GM19455 (cell line): ENCODE results near the gene FKBP4.

Source experiments
- ATAC-seq: cut with Tn5 transposase; IDR thresholded peaks from one replicate; pipeline ENCODE4 v1.9.1; 2021; ENCODE audit not compliant: unreplicated experiment

FKBP4 gene

DNA sequence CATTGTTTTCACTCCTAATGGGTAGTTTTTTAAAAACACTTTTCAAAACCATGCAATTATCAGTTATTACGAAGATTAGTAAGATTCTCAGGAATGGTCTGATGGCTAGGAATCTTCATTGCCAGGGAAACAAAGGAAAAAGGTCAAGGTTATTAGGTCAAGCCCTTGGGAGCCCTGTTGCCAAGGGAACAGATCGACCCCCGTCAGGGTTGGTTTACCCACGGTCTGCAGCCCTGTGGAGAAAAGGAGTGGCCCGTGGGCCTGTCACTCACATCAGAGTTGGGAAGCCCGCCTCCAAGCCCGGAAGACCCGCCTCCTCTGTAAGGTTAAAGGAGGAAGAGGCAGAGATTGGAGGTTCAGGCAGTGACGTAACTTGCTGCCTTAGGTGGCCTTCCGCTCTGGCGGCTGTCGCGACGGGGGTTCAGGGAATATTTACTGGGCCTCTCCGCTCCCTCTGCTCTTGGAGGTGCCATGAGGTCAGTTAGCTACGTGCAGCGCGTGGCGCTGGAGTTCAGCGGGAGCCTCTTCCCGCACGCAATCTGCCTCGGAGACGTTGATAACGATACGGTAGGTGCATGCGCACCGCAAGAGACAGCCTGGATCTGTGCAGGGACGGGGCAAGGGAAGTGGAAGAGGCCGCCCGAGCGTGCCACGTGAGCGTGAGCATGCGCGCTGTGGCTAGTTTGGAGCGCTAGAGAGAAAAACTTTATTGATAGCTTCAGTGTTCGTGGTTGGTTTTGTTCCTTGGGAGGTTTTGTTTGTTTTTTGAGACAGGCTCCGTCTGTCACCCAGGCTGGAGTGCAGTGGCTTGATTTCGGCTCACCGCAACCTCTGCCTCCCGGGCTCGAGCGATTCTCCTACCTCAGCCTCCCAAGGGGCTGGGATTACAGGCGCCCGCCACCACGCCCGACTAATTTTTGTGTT, 17.8 kb downstream of the FKBP4 start, which contains the start of gene ITFG2:
TSS of gene ITFG2 (plus strand) at position 379 of the 924 bp plus-strand sequence. CDS start at position 472, 93 bp downstream.
- ATAC-seq = peak; percentile 96

DNA sequence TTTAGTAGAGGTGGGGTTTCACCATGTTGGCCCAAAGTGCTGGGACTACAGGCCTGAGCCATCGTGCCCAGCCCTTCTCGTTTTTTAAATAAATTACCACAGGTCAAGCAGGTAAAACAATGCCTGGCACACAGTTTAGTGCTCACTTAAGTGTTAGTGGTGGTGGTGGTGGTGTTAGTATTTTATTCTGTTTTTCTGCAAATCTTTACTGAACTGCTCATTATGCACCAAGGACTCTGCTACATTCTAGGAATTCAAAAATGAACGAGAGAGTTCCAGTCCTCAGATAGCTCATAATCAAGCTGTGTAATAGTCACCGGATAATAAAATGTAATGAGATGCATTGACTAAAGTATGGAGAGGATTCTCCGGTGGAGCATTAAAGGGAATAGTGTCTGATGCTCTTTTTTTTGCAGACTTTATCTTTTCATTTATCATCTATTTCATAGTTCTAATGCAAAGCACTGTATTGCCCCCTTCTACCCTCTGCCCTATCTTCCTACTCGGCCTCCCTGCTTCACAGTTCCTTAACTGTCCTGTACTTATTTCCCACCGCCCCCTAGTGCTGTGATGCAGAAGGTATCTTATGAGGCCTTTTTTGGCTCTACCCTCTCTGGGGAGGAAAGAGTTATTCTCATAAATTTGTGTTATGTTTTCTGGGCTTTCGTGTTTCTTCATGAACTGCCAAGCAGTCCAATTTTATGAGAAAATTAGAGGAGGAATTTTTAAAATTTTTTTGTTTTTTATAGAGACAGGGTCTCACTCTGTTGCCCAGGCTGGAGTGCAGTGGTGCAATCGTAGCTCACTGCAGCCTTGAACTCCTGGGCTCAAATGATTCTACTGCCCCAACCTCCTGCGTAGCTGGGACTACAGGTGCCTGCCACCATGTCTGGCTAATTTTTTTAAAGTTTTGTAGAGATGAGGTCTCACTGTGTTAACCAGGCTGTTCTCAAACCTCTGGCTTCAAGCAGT, 18.7 kb downstream of the FKBP4 start:
- ATAC-seq = peak; percentile 1

DNA sequence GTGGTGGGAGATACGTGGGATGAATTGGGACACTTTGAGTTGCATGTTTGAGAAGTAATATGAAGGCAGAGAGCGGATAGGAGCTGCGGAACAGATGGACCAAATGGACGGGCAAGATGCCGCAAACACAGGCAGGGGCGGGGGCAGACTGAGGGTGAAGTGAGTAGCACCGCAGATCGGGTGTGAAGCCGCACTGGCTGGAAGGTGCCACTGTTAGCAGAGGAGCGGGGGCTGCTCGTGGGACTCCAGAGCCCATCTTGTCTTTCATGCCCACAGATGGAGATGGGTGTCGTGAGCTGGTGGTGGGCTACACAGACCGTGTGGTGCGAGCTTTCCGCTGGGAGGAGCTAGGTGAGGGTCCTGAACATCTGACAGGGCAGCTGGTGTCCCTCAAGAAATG, 25.0 kb downstream of the FKBP4 start:
- no peak for ATAC-seq

DNA sequence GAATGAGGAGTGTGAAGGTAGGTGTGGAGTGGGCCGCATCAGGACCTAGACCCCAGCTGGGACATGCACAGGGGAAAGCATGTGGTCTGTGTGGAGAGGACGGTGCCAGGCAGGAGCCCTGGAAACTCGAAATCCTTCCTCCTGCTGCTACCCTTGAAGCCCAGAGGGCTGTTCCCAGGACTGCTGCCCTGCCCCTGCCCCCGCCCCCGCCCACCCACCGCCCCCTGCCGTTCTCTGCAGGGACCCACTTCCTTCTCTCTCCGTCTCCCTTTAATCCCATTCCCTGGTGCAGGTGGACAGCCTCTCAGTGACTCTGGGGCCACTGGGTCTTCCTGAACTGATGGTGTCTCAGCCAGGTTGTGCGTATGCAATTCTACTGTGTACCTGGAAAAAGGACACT, 25.7 kb downstream of the FKBP4 start:
- ATAC-seq = no peak

DNA sequence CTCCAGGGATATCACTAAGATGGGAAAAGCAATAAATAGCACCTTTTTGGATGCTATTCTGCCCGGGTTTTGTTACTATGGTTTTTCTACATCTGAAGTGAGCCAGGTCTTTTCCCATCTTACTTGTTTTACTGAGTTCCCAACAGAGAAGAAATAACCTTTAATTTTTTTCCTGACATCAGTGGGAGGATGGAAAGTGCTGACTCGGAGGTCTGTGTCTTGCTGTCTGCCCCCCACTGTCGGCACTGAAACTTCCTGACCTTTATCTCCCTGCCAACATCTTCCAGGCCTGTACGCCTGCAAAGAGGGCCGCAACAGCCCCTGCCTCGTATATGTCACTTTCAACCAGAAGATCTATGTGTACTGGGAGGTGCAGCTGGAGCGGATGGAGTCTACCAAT, 28.7 kb downstream of the FKBP4 start:
- no peak for ATAC-seq

DNA sequence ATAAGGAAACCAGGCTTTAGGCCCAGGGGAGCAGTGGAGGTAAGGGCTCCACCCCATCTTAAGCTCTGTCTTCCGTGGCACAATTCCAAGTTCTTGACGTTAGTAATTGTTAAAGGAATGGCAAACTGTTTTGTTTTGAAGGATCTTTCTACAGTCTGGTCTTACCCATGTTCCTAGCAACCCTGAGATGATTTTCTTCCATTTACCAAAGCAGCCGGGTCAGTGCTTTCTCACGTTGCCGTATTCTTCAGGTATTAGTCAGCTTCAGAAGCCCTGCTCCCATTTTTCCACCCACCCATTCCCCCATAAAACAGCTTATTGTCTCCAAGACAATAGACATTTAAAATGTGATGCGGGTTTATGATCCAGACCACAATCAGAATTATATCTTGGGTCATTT, 29.8 kb downstream of the FKBP4 start:
- ATAC-seq = no peak

DNA sequence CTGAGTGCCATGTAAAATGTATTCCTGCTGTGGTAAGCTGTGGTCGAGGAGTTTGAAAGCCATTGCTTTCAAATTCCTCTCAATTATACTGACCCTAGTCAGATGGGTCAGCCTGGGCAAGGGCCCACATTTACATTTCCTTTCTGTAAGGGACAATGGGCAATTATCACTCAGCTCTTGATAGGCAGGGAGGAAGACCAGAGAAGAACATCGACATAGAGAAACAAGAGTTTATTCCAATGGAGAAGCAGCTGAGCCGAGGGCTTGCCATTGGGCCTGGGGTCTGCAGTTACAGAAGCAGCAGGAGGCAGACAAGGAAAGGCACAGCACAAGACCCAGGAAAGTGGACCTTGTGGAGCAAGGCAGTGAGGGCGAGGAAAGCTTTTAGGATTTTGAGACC, 30.4 kb downstream of the FKBP4 start:
- no peak for ATAC-seq

DNA sequence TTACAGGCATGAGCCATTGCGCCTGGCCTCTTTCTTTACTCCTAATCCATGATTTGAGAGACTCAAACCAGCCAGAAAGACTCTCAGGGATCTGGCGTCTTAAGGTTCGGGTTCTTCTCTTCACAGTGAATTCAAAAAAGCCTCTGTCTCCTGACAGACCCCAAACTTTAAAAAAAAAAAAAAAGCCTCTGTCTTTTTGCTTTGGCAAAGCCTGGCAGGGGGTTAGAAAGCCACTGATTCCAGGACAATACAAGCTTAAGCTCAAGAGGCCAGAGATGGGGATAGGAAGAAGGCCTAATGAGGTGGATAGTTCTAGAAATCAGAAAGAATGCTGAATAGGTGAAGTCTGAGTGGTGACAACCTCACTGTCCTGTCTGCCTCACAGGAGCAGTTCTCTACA, 31.3 kb downstream of the FKBP4 start:
- ATAC-seq = no peak

DNA sequence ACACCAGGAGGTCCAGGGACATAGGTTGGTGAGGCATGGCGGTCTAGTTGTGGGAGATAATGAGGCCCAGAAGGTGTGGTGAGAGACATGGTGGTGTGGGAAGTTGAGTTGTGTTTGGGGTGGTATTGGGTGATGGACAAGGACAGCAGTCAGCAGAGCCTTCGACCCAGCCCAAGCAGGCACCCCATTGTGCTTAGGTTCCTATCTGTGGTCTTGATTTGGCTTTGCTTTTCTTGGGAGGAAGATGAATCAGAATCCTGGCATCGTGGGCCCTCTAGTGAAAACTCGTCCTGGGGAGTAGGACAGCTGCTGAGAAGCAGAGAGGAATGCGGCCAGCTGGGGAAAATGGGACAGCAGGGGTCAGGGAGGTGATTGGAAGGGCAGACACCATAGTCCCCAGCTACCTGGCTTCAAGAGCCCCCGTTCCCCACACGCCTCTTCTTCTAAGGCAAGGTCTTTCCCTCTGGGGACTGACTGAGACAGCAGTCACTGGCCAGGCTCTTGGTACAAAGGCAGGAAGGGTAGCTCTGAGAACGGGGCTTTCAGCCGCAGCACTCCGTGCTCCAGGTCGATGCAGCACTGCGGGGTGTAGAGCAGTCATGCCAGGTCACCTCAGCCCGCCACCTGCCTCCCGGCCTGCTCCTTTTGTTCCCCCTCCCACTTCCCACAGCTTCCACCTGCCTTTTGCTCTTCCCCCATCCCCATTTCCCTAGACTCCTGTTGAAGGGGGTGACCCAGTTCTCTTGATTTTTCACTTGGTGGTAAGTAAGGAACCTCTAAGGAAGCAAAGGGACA, 32.1 kb downstream of the FKBP4 start:
- ATAC-seq = no peak

DNA sequence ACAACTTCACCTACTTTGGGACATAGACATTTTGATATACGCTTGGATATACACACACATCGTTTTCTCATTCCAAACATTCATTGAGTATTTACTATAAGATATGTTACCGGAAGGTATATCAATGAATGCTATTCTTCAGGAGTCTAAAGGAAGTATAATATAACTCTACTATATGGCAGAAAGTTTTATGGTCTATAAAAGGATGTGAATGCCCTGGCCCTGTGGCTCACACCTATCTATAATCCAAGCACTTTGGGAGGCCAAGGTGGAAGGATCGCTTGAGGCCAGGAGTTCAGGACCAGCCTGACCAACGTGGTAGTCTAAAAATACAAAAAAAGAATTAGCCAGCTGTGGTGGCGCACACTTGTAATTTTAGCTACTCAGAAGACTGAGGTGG, 34.5 kb downstream of the FKBP4 start:
- no peak for ATAC-seq

DNA sequence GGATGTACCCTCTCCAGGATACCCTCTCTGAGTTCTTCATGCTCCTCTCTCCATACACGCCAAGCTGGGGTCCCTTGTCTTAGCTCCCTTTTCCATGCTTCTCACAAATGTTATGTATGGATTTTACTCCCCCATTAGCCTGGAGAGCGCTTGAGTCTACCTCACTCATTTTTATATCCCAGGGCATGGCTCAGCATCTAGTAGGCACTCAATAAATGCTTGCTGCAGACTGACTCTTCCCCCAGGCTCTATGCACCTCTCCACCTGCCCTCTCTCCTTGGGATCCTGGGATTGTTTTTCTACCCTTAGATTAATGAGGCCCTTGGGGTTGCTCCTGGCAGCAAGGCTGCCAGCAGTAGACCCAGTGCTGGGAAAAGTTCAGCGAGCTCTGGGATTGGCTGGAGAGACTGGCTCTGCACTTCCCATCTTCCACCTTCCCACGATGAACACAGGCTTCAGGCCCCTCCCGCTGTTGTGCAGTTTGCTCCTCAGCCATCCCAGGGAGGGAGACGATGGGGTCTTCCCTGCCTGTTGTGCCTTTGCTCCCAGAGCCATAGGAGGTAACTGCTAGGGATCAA, 37.9 kb downstream of the FKBP4 start:
- no peak for ATAC-seq

DNA sequence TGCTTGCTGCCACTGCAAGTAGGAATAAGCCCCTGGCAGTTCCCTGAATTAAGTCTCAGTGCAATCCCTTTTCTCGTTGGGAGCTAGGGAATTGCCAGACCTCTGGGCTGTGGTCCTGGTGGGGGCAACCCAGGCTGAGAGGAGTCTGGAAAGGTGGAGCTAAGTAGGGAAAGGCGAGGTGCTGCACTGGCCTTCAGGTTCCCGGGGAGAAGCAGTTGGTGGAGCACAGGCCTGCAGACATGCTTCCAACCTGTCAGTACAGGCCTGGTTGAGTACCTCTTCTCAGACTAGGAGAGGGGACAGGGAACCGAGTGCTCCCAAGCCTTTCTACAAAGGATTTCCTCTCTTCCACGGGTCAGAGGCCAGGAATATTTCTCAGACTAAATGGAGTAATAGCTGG, 38.6 kb downstream of the FKBP4 start:
- ATAC-seq = no peak

DNA sequence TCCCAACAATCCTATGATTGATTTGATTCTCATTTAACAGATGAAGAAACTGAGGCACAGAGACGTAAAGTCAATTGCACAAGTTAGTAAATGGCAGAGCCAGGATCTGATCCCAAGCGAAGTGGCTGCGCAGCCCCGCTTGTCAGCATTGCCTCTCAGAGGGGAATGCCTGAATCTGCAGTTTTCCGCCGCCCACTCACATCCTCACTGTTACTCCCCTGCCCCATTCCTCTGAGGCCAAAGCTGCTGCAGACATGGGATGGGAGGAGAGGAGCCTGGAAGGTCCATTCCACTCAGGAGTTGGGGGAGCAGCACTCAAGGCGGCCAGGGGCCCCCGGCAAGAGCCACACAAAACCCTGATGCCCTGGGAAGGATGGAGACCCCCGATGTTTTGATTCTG, 39.0 kb downstream of the FKBP4 start:
- no peak for ATAC-seq

DNA sequence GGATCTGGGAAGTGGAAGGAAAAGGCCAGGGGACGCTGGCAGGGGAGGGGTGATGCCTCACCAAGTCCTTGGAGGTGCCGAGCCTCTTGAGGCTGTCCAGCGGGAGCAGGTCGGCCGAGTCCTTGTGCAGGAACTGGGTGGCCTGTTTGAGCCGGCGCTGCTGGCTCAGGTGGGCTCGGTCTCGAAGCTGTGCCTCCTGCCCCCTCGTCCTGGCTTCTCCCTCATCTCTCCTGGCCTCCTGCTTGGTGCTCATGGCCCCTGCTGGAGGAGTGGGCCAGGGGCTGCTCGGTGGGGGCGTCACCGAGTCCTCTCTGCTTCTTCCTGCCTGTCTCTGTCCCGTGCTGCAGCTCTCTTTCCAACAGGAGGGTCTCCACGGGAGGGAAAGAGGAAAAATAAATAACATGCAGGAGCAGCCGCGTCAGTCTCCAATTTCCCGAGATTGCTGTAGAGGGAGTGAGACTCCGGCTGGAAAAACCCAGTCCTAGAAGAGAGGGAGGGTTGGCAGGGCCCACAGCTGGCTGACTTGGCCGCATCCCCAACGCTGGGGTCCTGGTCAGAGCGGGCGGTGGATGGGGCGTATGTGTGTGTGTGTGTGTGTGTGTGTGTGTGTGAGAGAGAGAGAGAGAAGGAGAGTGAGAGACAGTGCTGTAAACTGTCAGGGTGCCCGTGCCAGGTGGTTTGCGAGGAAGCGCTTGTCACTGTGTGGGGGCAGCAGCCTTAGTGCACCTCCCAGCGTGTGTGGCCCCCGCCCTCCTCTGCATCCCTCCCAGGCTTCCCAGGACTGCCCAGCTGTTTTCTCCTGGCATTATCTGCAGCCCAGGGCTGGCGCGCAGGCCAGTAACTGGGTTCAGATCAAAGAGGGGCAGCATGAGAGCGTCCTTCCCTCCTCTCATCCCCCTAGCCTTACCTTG, 40.1 kb downstream of the FKBP4 start, which contains the start of gene NRIP2:
TSS of gene NRIP2 (minus strand) at position 455 of the 911 bp plus-strand sequence. CDS start at position 403, 52 bp downstream.
- ATAC-seq = no peak

DNA sequence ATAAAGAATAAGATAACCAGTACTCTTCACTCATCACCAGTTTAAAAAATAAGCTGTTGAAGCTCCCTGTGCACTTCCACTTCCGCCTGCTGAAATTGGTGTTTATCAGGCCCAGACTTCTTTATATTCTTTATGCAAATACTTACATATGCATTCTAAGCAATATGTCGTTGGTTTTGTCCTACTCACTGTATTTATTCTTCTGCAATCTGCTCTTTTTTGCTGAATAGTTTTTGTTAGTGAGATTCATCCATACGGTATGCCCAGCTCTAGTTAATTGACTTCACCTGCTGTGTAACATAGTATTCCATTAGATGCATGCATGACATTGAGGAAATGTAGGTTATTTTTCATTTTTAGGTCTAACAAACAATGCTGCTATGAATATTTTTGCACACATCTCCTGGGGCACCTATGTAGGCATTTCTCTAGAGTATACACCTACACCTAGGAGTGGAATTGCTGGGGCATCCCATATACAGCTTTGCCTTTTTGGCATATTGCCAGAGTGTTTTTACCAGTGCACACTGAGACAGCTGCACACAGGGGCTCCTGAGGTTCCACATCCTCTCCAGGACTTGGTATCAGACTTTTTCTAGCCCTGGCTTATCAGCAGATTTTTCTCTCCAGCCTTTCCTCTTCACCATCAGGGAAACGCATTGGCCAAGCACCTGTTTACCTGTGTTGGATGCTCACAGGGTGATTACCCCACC, 41.1 kb downstream of the FKBP4 start:
- no peak for ATAC-seq

DNA sequence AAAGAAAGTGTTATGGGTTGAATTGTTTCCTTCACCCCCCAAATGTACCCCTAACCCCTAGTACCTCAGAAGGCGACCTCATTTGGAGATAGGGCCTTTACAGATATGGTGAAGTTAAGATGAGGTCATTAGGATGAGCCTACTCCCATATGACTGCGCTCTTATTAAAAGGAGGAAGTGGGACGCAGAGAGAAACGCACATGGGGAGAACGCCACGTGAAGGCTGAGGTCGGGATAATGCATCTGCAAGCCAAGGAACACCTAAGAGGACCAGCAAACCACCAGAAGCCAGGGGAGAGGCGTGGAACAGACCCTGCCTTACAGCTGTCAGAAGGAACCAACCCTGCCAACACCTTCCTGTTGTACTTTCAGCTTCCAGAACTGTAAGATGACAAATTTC, 41.8 kb downstream of the FKBP4 start:
- ATAC-seq = no peak

DNA sequence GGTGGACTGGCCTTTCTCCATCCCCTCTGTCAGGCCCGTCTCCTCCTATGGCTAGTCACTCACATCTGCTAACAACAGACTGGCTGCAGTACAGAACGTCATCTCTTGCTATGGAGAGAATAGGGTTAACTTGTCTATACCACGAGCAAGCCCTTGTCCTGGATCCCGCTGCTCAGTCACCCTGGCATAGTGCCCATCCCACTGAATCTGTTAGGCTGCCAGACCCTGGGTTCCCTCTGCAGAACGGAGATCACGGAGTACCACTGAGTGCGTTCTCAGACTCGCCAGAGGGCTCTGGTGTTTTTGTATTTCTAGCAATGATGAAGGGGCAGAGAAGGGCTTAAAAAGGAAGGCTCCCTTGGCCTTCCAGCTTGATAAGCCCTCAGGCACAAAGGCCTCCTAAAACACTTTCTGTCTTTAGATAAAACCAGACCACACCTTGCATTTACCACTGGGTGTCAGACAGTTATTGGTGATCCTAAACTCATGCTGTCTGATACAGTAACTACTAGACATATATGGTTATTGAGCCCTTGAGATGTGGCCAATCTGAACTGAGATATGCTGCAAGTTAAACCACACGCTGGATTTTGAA, 46.4 kb downstream of the FKBP4 start:
- ATAC-seq = no peak

DNA sequence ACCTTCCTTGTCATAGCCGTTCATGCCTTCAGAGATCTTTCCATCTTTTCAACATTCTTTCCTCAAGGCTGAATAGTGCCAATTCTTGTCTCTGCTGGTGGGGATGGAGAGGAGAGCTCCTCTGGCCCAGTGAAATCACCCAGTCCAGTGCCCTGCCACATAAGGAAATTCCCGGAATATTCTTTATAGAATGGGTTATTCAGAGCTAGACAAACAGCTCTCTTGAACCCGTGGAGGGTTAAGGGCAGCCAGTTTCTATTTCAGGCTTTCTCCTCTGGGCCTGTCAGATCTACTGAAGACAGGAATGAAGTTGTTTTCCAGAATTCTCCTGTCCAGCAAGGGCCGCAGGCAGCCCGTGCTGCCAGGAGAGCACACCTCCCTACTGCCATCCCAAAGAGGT, 48.2 kb downstream of the FKBP4 start:
- ATAC-seq = no peak
